ENCODE data around the gene TXNDC11.

TXNDC11 gene

DNA sequence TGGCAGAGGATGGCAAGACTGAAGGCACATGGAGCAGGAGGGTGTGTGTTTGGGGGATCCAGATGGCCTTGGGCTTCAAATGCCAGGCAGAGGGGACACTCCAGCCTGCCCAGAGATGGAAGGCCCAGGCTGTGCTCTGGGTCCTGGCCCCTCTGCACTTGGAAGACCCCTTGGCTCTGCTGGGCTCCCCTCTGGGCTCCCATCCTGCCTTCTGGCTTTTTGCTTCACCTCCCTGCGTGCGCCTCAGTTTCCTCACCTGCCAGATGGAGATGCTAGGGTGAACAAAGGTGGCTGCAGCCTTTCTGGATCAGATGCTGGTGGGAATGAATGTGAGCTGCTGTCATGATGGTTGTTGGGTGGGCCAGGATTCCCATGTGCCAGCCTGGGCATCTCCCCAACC is 71.4 kb downstream of the TXNDC11 start:
- Histone ChIP-seq H3K4me3 (IDR thresholded peaks at IDR 0.05; ENCODE audit: insufficient read depth, low read depth, low read length) (no peak overlapping the region), H3K9ac (no peak overlapping the region), H3K4me2 (no peak overlapping the region), H2AFZ (ENCODE audit: low read depth) (no peak overlapping the region), H4K20me1 (ENCODE audit: insufficient read depth) (no peaks in the 10 kb centered on the region), H3K27ac (no peak overlapping the region), H3K4me1 (ENCODE audit: low read depth, poor library complexity, severe bottlenecking) (peaks cover 25% of the 10 kb centered on the region), H3K27me3 (ENCODE audit: insufficient read depth, low read depth) (no peaks in the 10 kb centered on the region), H3K36me3 (ENCODE audit: insufficient read depth) (no peaks in the 10 kb centered on the region), H3K79me2 (ENCODE audit: insufficient read depth, low read depth) (no peaks in the 10 kb centered on the region)
- TF ChIP-seq CTCF (conservative IDR thresholded peaks at IDR 0.05; ENCODE audit: low read depth, low read length), result no peak

- H3K27me3 ChIP-seq (ENCODE audit: insufficient read depth, low read depth), result no peaks in the 10 kb centered on the region
- H2AFZ ChIP-seq (ENCODE audit: low read depth), result no peak overlapping the region
- no peaks in the 10 kb centered on the region for H3K36me3 ChIP-seq (ENCODE audit: insufficient read depth)
- H3K4me2 ChIP-seq, result no peak overlapping the region
- TF ChIP-seq CTCF (conservative IDR thresholded peaks at IDR 0.05; ENCODE audit: low read depth, low read length), result no peak
- no peak overlapping the region for H3K27ac ChIP-seq
- H3K4me3 ChIP-seq (IDR thresholded peaks at IDR 0.05; ENCODE audit: insufficient read depth, low read depth, low read length), result no peak overlapping the region
- H3K79me2 ChIP-seq (ENCODE audit: insufficient read depth, low read depth), result no peaks in the 10 kb centered on the region
- peaks cover 25% of the 10 kb centered on the region for H3K4me1 ChIP-seq (ENCODE audit: low read depth, poor library complexity, severe bottlenecking)
- H3K9ac ChIP-seq, result no peak overlapping the region
- H4K20me1 ChIP-seq (ENCODE audit: insufficient read depth), result no peaks in the 10 kb centered on the region
Observed at GRCh38 chr16:11670171-11671131, 72.2 kb downstream of the TXNDC11 start.

- H3K27me3 ChIP-seq (ENCODE audit: insufficient read depth, low read depth), result no peaks in the 10 kb centered on the region
- H2AFZ ChIP-seq (ENCODE audit: low read depth), result no peak overlapping the region
- H3K4me2 ChIP-seq, result peak overlapping the region; percentile 78; the same call in 1 of the 2 replicates
- no peaks in the 10 kb centered on the region for H3K36me3 ChIP-seq (ENCODE audit: insufficient read depth)
- no peaks in the 10 kb centered on the region for H4K20me1 ChIP-seq (ENCODE audit: insufficient read depth)
- no peak overlapping the region for H3K4me3 ChIP-seq (IDR thresholded peaks at IDR 0.05; ENCODE audit: insufficient read depth, low read depth, low read length)
- no peaks in the 10 kb centered on the region for H3K79me2 ChIP-seq (ENCODE audit: insufficient read depth, low read depth)
- H3K27ac ChIP-seq, result no peak overlapping the region
- no peak for TF ChIP-seq CTCF (conservative IDR thresholded peaks at IDR 0.05; ENCODE audit: low read depth, low read length)
- H3K9ac ChIP-seq, result no peak overlapping the region
- H3K4me1 ChIP-seq (ENCODE audit: low read depth, poor library complexity, severe bottlenecking), result peaks cover 25% of the 10 kb centered on the region
Observed at GRCh38 chr16:11669380-11670146, 73.1 kb downstream of the TXNDC11 start.

GRCh38 chr16:11668623-11669379 is 73.9 kb downstream of the TXNDC11 start:
- no peak overlapping the region for H3K27ac ChIP-seq
- no peaks in the 10 kb centered on the region for H3K36me3 ChIP-seq (ENCODE audit: insufficient read depth)
- H3K4me3 ChIP-seq (IDR thresholded peaks at IDR 0.05; ENCODE audit: insufficient read depth, low read depth, low read length), result no peak overlapping the region
- peaks cover 25% of the 10 kb centered on the region for H3K4me1 ChIP-seq (ENCODE audit: low read depth, poor library complexity, severe bottlenecking)
- H3K4me2 ChIP-seq, result peak overlapping the region; percentile 78
- H2AFZ ChIP-seq (ENCODE audit: low read depth), result peak overlapping the region; percentile 41; the same call in 1 of the 2 replicates
- H3K9ac ChIP-seq, result no peak overlapping the region
- H3K79me2 ChIP-seq (ENCODE audit: insufficient read depth, low read depth), result no peaks in the 10 kb centered on the region
- no peaks in the 10 kb centered on the region for H3K27me3 ChIP-seq (ENCODE audit: insufficient read depth, low read depth)
- TF ChIP-seq CTCF (conservative IDR thresholded peaks at IDR 0.05; ENCODE audit: low read depth, low read length), result no peak
- no peaks in the 10 kb centered on the region for H4K20me1 ChIP-seq (ENCODE audit: insufficient read depth)
